GM08714 (cell line): ENCODE data around the gene CFL1.
A peak's percentile ranks its signal among the peaks of the same experiment; 100 is the strongest.
"Not testable (repeated sequence)": the region's sequence is repeated elsewhere in the genome, so short reads cannot be mapped to it uniquely, and the experiment has no call there.

Source experiments
- H3K4me3 ChIP-seq: fragments of 200-500 bp; sonication (Bioruptor generic); 2 replicates; pipeline ENCODE4 v1.5.1; 2014; ENCODE audit warnings: mild to moderate bottlenecking, low read length, inconsistent platforms
- ZNF274 ChIP-seq: IDR thresholded peaks from 2 replicates; pipeline ENCODE4 v1.6.1; 2012; ENCODE audit warnings: mild to moderate bottlenecking, low read depth, low read length

The CFL1 gene

DNA sequence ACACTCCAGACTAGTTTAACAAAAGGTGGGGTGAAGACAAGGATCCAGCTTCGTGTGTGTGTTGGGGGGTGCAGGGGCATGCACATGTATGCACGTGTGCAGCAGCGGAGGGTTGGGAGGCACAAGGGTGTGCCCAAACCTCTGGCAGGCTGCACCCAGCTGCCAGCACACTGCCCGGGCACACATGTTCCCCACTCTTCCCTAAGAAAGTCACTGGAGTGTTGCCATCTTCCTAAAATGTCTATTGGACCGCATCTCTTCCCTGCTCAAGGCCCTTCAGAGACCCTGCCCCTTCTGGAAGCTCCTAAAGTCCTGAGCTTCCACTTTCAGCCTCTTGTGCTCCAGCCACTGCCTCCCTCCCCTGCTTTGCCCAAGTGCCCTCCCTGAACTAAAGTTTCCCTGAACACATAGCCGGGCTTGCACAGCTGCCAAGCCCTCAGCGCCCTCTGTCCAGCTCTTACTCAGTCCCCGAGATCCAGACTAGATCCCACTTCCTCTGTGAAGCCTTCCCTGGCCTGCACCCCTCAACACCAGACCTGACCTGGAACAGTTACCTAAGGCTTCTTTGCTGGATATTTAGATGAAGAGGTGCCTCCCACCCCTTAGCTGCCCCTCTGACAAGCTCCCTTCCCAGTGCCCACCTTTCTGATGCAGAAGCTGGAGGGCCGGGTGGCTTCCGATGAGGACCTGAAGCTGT, 6.0 kb downstream of the CFL1 start:
- no peak for TF ChIP-seq ZNF274
- no peak overlapping the region for H3K4me3 ChIP-seq

DNA sequence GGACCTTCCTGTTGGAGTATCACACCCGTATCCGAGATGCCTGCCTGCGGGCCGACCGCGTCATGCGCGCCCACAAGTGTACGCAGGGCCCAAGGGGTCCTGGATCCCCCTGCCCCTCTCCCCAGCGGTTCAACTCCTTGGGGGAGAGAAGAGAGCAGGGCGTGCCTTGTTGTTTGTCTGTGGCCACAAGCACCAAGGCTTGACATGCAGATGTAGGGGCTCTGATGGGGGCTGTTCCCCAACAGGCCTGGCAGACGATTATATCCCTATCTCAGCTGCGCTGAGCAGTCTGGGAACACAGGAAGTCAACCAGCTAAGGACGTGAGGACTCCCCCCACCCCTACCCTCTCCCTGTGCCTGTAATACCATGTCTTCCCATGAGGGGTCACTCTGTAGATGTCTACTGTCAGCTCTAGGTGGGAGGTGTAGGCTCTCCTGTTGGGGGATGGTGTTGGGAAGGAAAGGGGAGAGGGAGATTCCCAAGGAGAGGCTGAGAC, 6.8 kb downstream of the CFL1 start:
- H3K4me3 ChIP-seq = no peak overlapping the region
- TF ChIP-seq ZNF274 = no peak

DNA sequence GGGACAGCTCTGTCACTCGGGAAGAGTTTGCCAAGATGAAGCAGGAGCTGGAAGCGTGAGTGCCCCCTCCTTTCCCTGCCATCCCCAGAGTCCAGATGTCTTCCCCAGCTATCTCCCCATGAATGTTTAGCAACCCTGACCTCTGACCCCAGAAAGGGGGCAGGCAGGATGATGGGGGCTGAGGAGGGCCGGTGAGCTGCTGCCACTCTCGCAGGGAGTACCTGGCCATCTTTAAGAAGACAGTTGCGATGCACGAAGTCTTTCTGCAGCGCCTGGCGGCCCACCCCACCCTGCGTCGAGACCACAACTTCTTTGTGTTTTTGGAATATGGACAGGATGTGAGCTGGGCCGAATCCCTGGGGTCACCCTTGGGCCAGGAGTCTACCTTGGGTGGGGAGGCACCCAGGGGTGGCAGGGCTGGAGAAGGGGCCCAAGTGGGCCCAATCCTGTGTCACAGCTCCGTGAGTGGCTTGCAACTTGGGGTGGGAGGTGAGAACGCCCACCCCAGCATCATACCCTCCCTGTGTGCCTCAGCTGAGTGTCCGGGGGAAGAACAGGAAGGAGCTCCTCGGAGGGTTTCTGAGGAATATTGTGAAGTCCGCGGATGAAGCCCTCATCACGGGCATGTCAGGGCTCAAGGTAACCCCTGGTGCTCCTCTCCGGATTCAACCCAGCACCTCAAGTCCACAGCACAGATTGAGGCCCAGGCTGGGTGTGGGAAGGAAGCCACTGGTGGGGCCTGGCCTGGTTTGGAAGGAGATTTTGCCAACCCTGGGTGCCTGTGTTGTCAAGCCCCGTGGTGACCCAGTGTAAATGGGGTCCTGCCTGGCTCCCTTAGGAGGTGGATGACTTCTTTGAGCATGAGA, 7.5 kb downstream of the CFL1 start:
- no peak overlapping the region for H3K4me3 ChIP-seq
- no peak for TF ChIP-seq ZNF274

DNA sequence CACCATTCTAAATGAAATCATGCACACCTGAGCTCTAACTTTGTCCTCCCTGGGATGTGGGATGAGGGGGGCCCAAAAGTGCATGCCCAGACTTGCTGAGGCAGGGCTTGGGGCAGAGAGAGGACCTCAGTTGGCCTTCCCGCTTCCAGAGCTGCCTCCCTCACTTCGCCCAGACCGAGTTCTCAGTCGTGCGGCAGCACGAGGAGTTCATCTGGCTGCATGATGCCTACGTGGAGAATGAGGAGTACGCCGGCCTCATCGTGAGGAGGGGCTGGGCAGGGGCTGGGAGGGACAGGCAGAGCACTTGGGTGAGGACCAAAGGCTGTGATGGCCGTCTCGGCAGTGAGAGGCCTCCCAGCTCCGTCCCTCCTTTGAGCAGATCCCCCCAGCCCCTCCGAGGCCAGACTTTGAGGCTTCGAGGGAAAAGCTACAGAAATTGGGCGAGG, 8.2 kb downstream of the CFL1 start:
- TF ChIP-seq ZNF274 = no peak
- no peak overlapping the region for H3K4me3 ChIP-seq

DNA sequence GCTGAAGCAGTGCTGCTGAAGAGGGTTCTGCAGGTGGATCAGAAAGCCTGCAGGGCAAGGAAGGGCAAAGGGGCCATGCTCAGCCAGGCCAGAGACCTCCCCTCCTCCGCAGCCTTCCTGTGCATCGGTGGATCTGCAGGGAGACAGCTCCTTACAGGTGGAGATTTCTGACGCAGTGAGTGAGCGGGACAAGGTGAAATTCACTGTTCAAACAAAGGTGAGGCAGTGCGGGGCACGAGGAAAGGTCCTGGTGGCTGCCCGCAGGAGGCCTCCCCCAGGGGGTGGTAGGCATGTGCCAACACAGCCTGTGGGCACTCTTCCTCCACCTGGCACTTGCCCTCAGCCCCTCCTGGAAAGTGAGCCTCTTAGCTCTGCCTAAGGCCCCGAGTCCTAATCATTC, 8.6 kb downstream of the CFL1 start:
- no peak for TF ChIP-seq ZNF274
- no peak overlapping the region for H3K4me3 ChIP-seq

DNA sequence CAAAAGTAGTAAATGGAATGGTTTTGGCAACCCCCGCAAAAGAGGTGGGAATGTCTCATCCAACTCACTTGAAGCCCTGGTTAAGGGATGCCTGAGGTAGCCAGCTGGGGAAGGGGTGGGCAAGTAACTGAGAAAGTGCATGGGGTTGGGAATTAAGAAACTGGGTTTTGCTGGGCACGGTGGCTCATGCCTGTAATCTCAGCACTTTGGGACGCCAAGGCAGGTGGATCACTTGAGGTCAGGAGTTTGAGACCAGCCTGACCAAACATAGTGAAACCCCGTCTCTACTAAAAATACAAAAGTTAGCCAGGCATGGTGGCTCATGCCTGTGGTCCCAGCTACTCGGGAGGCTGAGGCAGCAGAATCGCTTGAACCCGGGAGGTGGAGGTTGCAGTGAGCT, 9.3 kb downstream of the CFL1 start:
- not testable (repeated sequence) for H3K4me3 ChIP-seq

DNA sequence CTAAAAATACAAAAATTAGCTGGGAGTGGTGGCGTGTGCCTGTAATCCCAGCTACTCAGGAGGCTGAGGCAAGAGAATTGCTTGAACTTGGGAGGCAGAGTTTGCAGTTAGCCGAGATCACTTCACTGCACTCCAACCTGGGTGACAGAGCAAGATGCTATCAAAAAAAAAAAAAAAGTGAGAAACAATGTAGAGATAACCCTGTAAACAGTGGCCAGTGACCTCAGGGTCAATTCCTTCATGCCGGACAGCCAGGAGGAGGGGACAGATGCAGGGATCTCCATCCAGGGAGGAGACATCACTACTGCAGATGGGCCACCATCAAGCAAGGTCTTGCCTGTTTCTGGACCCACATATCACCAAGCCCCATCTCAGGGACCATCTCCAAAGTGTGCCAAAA, 10.2 kb downstream of the CFL1 start:
- H3K4me3 ChIP-seq = no peak overlapping the region
- TF ChIP-seq ZNF274 = no peak

DNA sequence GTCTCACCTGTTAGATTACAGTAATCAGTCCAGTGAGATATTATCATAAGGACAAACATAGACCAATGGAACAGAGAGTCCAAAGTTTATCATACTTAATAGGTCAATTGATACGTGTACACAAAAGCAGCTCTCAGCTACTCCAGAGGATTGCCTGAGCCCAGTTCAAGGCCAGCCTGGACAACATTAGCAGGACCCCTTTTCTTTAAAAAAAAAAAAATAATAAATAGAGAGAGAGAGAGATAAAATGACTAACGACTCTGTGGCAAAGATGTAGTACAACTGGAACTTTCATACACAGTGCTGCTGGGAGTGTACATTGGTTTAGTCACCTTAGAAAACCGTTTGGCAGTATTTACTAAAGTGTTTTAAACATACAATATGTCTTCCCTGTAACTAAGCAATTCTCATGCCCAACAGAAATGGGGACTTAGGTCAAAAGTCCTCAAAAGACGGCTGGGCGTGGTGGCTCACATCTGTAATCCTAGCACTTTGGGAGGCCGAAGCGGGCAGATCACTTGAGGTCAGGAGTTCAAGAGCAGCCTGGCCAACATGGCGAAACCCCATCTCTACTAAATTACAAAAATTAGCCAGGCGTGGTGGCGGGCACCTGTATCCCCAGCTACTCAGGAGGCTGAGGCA, 13.6 kb downstream of the CFL1 start:
- no peak overlapping the region for H3K4me3 ChIP-seq
- TF ChIP-seq ZNF274 = no peak

DNA sequence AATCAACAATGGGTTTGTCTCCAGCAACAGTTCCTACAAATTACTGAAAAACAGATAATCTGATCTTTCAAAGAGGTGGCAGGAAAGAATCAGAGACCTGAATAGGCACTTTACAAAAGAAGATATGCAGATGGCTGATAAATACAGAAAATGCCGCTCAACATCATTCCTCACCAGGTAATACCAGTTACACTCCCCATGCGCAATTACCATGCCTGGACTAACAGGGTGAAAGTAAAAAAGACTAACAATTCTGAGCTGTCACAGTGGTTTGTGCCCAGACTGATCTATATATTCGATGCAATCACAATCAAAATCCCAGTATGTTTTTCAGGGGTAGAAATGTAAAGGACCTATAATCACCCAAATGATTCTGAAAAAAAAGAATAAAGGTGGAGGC, 14.2 kb downstream of the CFL1 start:
- H3K4me3 ChIP-seq = no peak overlapping the region
- TF ChIP-seq ZNF274 = no peak

DNA sequence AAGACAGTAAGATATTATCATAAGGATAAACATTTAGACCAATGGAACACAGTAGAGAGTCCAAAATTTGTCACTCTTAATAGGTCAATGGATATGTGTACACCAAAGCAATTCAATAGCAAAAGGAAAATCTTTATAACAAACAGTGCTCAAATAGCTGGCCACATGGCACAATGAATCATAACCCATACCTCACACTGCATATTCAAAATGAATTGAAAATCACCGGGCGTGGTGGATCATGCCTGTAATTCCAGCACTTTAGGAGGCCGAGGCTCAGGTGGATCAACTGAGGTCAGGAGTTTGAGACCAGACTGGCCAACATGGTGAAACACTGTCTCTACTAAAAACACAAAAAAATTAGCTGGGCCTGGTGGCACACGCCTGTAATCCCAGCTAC, 15.8 kb downstream of the CFL1 start:
- H3K4me3 ChIP-seq = no peak overlapping the region
- TF ChIP-seq ZNF274 = no peak

DNA sequence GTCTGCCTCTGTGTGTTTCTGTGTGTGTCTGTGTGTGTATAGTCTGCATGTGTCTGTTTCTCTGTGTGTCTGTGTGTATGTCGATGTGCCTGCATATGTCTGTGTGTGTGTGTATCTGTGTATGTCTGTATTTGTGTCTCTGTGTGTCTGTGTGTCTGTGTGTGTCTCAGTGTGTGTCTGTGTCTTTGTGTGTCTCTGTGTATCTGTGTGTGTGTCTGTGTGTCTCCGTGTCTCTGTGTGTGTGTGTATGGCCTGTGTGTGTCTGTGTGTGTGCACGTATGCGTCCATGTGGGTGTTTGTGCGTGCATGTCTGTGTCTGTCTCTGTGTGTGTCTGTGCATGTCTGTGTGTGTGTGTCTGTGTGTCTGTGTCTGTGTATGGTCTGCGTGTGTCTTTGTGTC, 23.8 kb downstream of the CFL1 start:
- H3K4me3 ChIP-seq = peak overlapping the region; percentile 63; the same call in 1 of the 2 replicates
- TF ChIP-seq ZNF274 = no peak

DNA sequence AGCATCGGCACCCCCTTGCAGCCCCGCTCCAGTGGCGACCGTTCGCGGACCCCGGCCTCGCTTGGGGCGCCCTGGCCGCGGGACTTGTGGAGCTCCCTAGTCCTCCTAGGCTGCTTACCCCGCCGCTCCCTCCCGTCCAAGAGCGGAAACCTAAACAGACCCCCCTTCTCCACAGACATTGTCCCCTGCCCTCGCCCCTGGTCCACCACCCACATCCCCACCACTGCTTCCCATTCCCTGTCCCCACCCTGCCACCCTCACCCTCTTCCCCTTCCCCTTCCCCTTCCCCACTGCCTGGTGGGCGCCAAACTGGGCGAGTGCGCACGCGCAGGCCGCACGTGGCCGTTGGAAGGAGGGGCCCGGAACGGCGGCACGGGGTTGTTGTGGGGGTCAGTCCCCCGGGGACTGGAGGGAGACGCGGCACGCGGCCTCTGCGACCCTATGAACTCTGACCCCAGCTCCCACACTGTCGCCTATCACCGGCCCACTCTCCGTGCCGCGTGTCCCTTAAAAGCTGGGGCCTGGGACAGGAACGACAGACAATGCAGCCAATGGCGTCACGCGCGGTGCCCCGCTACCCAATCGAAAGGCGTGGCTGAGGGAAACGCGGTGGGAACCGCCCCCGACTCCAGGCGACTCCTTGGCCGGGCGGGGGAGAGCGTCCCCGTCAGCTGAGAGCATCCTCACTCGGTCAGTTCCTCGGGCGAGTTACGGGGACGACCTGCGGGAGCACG, 24.5 kb downstream of the CFL1 start, which contains the start of gene SNX32:
Gene SNX32 (plus strand): TSS at position 667 of the 734 bp plus-strand sequence. CDS start 103 bp downstream, outside the sequence.
- peak within 1 kb of the TSS; percentile 63; the same call in 1 of the 2 replicates for H3K4me3 ChIP-seq
- no peak for TF ChIP-seq ZNF274

DNA sequence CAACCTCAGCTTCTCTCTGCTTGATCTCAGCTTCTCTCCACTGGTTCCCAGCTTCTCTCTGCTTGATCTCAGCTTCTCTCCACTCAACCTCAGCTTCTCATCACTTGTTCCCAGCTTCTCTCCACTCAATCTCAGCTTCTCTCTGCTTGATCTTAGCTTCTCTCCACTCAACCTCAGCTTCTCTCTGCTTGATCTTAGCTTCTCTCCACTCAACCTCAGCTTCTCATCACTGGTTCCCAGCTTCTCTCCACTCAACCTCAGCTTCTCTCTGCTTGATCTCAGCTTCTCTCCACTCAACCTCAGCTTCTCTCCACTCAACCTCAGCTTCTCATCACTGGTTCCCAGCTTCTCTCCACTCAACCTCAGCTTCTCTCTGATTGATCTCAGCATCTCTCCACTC, 25.7 kb downstream of the CFL1 start:
- H3K4me3 ChIP-seq = not testable (repeated sequence)

DNA sequence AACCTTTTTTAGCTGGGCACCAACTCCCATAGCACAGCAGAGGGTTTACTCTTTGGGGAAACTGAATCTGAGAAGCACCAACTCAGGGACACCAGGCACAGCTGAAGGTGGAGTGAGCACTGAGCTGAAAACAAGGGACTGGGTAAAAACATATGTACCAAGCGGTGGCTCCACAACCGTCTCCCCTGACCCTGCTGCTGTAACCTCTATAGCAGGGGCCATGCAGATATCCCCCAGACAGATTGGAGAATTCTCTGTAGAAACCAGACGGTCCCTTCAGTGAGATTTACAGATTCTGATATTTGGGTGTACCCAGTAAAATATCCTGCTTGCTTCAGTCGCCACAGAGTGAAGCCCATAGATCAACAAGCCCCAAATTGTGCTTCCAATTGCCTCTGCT, 28.5 kb downstream of the CFL1 start:
- TF ChIP-seq ZNF274 = no peak
- no peak overlapping the region for H3K4me3 ChIP-seq
